GM21515 (cell line): ENCODE data around the gene SH3D21.

ENCODE experiments used
- ATAC-seq: cut with Tn5 transposase; IDR thresholded peaks from one replicate; pipeline ENCODE4 v1.9.1; 2021; ENCODE audit not compliant: unreplicated experiment

Gene SH3D21

DNA sequence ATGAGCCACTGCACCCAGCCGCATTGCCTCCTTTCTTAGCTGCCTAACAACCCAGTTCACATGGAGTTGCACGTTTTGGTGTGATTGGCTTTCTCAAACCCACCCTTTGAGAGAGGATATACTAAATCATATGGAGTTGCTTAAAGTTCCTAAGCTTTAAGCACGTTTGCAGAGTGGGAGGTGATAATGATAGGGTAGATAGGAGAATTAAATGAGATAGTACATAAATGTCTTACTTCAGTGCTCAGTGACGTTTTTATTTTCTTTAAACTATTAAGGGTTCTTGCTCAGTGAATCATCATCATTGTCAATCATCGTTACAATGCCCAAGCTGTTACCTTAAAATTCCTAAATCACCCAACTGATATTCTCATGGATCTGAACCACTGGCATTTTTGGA, 2.9 kb upstream of the SH3D21 start:
- ATAC-seq = no peak

DNA sequence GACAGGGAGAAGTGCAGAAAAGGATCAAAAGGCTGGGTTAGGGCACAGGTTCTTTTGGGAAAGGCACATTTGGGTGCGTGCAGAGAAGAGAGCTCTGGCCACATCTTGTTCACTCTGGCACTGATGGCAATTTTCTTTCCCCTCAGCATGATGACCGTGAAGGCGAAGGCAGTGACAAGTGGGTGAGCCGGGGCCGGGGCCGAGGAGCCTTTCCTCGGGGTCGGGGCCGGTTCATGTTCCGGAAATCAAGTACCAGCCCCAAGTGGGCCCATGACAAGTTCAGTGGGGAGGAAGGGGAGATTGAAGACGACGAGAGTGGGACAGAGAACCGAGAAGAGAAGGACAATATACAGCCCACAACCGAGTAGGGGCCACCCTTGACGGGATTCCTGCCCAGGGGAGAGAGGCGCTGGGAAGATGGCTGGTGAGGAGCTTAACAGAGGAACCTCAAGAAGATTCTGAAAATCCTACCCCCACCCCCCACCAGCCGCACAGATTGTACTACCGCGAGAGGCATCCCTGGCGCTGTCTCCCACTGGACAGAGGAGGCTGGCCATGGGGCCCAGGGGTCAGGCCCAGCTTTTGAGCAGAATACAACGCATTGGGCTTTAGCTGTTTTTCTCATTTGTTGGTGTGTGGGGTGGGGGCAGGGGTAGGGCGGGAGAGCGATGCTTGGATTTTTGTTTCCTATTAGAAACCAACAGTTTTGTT, 2.4 kb upstream of the SH3D21 start:
- ATAC-seq = no peak

DNA sequence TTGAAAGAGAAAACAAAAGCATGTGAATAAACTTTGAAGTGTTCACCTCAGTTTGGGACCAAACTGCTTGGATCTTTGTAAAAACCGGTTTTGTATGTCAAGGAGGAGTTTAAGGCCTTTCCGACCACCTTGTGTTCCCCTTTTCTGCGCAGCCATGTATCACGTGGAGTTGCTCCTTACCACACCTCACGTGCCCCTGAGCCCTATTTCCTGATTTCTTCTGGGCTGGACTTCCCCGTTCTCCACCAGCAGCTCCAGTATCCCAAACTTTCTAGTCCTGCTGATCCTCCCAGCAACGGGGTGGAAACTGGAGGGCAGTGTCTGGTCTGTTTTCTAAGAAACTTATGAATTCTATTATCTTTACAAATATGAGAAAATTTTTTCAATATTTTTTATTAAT, 1.6 kb upstream of the SH3D21 start:
- ATAC-seq = no peak

DNA sequence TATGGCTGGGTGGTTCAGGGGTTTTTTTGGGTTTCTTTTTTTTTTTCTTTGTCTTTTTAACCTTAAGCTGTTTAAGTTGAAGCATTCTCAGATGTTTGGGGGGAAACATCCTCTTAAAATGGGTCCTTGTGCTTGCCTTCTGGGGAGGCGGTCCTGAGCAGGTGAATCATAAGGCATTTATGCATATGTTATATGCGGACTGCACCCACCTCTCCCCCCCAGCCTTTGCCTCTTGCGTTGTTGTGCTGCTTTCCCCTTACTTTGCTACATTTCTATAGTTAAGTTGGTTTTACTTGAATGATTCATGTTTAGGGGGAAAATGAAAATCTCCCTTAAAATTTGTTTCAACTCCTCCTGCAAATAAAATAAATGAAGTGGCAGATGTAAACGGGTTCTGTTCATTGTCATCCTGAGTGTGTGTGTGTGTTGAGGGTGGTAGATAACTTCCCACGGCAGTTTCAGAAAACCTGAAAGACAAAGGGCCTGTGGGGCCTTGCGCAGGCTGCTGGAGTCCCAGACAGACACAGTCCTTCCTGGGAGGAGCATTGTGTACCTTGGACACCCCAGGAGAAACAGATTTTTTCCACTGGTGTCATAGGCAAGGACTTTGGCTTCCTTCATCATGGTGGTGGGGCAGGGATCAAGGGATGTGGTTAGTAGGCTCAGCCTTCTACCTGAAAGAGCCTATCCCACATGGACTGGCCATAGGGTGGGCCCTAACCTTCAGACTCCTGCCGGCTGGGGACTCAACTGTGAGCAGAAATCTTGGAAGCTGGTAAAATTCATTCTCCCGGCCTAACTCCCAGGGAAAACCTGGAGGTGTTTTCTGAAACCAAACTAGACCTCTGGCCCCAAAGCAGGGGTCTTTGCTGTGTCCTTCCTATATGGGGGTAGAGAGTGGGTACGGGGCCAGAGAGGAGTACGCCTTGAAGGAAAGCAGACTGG, 926 bp upstream of the SH3D21 start:
- no peak for ATAC-seq

DNA sequence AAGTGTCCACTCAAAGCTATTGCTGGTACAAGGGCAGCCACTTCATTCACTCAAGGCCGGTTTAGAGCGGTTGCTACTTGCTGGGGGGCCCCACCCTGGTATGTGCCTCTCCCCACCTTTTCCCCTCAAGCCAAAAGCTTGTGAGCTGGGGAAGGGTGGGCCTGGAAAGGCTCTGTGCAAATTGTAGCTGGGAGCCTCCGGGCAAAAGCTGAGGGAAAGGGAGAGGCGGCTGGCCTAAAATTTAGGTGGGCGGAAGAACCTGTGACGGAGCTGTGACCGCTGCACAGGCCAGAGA, 306 bp upstream of the SH3D21 start:
- no peak for ATAC-seq

DNA sequence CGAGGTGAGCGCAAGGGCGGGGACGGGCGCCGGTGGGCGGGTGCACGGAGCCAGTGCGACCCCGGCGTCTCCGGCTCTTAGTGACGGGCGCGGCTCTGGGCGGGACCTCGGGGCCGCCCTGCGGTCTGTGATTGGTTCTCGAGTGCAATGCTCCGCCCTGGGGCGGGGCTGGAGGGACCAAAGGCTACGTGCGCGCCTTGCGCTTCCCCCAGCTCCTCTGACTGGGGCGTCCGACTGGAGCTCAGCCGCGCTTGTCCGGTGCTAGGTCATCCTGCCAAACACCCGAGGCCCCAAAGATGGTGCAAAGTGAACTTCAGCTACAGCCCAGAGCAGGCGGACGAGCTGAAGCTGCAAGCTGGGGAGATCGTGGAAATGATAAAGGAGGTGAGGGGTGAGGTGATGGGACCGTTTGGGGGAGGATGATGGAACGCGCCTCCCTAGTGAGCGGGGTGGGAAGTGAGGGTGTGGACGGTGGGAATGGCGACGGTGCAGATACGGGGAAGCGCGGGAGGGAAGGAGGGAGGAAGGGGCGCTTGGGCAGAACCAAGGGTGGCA, 811 bp downstream of the SH3D21 start:
- ATAC-seq = peak; percentile 93

DNA sequence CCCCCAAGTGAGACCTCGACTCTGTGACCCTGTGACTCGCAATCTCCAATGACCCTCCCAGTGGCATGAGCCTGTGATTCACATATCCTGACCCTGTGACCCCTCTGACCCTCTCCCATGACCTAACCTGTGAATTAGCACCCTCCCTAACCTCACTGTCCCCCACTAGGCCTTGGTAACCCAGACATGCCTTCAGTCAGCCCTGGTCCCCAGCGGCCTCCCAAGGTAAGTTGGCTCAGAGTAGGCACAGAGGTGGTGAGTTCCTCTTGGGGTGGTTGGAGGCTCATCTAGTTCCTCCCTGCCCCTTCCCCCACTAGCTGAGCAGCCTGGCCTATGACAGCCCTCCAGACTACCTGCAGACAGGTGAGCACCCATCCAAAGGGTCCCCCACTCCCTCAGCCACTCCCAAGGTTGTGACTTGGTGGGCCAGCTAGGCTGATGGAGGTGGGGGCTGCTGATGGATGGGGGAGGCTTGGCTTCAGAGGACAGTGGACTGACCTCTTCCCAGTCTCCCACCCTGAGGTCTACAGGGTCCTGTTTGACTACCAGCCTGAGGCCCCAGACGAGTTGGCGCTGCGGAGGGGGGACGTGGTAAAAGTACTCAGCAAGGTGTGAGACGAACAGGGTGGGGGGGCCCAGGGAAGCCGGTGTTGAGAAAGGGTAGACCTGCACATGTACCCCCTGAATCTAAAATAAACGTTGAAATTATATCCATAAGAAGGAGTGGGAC, 1.6 kb downstream of the SH3D21 start:
- ATAC-seq = no peak

DNA sequence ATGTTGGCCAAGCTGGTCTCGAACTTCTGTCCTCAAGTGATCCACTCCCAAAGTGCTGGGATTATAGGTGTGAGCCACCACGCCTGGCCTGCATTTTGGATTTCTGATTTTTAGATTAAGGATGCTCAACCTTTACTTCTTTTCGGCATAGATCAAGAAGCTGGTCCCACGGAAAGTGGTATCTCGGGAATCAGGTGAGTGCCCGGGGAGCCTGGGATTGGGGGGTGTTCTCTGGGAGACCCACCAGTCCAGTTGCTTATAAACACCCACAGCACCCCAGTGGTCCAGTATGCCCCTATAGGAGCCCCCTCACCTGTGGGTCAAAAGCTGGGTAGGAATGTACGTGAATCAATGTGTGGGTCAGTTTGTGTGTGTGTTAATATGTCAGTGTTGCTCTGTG, 3.2 kb downstream of the SH3D21 start:
- no peak for ATAC-seq

DNA sequence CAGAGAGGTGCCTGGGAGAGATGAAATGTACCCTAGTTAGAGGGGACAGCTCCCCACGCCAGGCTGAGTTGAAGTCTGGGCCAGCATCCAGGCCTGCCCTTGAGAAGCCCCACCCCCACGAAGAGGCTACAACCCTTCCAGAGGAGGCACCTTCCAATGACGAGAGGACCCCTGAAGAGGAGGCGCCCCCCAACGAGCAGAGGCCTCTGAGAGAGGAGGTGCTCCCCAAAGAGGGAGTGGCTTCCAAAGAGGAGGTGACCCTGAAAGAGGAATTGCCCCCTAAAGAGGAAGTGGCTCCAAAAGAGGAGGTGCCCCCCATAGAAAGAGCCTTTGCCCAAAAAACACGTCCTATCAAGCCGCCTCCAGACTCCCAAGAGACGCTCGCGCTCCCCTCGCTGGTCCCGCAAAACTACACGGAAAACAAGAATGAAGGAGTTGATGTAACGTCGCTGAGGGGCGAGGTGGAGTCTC, 14.2 kb downstream of the SH3D21 start:
- ATAC-seq = no peak

DNA sequence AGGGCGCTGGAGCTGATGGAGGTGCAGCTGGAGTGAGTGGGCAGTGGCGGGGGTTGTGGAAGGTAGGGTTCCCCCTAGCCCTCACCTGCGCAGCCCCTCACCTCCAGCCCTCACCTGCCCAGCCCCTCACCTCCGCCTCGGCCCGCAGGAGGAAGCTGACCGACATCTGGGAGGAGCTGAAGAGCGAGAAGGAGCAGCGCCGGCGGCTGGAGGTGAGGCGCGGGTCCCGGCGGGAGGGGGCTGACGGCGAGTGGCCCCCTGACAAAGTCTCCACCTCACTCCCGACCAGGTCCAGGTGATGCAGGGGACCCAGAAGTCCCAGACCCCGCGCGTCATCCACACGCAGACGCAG, 14.6 kb downstream of the SH3D21 start:
- ATAC-seq = no peak

DNA sequence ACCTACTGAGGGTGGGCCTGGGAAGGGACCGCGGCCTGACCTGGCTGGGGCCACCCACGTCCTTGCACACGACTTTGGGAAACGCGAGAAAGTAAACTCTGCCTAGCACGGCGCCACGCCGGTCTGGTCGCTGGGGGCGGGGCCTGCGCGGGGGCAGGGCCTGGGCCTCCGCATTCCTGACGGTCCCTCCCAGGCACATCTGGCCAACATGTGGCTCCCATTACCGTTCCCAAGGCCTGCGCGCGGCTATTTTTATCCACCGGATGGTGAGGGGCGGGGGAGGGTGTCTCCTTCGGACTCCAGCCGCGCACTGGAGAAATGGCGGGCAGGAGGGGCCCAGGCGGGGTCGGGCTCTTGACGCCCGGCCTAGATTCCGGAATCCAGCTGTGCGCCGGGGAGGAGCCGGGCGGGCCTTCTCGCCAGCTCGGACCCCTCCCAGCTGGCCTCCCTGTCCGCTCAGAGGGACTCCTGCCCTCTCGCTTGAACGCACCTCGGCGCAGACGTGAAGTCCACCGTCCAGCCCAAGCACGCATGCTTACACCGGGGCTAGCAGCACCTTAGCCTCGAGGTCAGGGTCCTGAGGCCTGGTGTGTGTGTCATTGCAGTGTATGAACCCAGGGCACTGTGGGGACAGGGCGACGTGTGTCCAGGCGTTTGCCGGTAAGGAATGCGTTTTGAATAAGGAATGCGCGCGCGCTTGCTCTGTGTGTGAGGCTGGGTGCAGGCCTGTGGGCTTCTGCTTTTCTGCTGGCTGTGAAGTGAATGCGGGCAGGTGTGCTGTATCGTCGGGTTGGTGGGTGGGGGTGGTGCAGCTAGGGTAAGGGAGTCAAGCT, 15.2 kb downstream of the SH3D21 start:
- ATAC-seq = no peak

DNA sequence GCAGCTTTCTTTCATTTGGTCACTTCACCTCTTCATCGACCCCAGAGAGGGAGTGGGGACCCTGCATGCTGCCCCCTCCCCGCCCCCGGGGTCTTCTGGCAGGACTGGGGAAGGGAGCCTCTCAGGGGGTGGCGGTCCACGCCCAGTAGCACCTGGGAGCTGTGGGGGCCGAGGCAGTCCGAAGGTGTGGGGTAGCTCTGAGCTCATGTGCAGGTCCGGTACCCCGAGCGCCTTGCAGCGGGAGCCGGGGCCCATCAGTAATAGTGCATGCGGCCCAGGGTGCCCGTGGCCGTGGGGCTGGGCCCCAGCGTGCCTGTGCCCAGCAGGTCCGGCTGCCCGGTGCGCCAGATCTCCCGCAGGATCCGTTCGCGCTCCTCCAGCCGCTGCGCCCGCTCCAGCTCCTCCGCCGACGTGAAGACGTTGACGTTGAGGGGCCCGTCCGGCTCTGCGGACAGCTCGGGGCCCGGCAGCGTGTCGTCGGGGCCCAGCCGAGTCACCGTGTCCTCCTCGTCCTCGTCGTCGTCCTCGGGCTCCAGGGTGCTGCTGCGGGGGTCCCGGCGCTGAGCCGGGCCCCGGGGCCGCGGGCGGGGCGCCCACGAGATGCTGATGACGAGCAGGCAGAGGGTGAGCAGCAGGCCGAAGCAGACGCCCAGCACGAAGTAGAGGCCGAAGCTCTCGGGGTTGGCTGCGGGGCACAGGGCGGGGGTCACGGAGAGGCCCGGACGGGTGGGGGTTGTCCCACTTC, 16.0 kb downstream of the SH3D21 start:
- no peak for ATAC-seq

DNA sequence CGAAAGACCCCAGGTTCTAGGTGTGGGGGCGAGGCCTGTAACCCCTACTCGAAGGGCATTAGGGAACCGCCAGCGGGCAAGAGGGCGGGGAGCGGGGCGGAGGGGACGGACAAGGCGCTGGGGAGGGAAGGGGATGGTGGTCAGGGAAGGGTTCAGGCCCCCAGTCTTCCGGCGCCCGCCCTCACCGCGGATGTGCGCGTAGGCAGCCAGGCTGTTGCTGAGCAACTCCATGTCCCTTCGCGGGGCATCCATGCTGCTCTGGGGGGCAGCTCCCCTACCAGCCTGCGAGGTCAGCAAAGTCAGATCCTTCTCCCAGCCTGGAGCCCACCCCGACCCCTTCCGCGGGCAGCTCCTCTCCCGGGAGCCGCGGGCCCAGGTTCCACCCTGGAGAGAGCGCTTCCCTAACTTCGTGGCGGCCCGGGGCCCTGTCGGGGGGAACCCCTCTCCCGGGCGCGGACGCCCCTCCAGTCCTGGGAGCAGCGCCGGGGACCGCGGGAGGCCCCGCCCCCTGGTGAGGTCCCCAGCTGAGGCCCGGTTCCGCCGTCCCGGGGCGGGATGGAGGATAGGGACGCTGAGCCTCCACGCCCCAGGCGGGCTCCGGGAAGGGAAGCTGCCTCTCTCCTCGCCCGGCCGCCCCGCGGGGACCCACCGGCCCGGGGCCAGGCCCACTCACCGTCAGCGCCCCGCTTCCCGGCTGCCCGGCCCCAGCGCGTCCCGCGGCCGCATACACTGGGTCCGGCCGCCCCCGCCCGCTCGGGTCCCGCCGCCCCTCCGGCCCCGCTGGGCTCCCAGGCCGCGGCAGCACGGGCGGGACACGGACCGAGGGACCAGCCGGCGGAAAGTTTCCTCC, 16.8 kb downstream of the SH3D21 start:
- no peak for ATAC-seq

DNA sequence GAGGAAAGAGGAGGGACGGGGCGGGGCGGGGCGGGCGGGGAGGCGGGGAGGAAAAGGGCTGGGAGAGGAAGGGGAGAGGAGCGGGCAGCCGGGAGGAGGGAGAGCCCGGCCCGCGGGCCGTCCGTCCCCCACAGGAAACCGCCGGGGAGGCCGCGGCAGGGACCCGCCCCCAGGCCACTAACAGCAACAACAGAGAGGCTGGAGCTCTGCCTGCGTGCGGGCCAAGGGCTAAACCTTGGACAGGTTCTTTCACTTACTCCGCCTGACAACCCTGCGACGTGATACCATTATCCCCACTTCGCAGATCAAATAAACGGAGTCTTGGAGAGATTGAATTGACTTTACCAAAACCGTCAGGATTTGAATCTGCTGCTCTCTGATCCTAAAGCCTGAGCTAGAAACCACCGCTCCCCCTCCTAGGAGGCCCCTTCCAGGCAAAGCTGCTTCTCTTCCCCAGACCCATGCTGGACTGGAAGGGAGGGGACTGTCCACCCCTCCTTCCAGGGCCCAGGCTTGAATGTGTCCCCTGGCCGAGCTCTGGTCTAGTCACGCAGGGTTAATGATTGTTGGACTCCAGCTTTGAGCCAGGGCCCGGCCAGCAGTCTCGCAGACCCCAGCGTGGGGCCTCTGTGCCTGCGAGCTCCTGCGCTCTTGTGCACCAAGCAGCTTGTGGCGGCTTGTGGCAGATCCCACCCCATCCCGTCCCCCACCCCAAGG, 17.6 kb downstream of the SH3D21 start, which contains the start of gene EVA1B:
EVA1B (minus strand) TSS at position 10 of the 717 bp plus-strand sequence. CDS start 608 bp downstream, outside the sequence.
- ATAC-seq = no peak

DNA sequence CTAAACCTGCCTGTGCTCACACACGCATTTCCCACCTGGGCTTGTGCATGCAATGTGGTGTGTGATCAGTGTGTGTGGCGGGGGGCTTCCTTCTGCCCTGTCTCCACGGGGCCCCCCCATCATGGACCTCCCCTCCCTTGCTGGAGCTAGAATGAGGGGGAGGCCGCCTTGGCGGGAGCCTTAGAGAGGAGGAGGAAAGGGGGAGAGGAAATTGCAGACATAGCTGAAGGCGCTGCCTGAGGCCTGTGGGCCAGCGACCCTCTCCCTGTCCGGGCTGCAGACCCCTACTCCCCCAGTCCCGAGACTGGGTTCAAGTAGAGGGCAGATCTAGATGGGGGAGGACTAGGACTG, 18.2 kb downstream of the SH3D21 start:
- ATAC-seq = no peak

DNA sequence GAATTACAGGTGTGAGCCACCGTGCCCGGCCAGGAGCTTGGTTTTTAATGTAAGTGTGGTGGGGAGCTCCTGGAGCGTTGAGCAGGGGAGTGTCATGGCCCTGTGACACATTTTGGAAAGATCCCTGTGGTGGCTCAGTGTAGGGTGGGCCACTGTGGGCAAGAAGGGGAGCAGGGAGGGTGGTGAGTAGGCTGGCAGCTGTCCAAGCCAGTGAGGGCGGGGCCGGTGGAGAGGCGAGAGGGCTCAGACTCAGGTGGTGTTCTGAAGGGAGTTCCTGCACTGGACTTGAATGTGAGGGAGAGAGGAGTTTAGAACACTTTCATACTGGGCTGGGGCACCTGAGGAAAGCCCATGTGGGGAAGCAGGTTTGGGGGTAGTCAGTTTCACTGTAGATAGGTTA, 20.3 kb downstream of the SH3D21 start:
- no peak for ATAC-seq

DNA sequence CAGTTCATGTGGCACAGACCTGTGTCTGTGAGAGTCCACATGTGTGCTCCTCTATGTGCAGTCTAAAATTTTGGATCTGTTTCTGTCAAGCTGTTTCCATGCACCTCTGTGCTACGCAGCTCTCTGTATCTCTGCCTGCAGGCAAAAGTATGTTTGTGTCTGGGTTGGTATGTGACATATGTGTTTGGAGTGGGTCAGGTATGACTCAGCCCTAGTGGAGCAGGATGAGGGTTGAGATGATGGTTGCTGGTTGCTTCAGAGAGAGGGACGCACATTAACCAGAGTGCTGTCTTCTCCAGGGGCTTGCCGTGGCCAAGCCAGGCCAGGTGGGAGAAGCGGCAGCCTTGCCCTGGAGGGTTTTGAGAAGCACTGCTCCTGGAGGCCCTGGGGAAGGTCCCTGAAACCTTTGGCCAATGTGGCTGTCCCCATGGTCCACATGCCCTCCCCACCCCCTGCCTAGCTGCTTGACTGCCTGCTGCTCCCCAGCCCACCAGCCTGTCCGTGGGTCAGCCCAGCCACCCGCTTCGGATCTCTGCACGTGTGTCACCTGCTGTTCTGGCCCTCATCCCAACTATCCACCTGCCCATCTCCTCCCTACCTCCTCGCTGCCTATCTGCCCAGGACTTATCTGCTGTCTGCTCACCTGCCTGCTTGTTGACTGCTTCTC, 21.4 kb downstream of the SH3D21 start:
- ATAC-seq = no peak

DNA sequence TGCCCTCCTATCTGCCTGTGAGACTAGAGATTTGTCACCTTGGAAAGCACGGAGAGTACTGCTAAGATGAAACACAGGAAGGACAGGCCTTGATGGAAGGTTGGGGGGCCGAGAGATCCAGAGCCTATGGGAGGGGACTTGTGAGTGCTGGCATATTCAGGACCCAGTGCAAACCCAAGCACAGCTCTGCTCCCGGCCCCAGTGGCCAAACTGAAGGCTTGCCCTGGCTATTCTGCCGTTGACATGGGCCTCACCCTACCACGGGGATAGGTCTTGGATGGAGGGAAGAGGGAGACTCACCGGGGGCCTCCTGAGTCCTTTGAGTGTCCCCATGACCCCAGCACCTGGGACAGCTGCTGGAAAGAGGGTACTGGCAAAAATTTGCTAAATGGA, 21.9 kb downstream of the SH3D21 start:
- ATAC-seq = no peak
